Measurements from ENCODE around the gene TERT.

GRCh38 chr5:1299511-1299850 lies 4.6 kb upstream of the TERT start:
- TF ChIP-seq JUND (IDR thresholded peaks at IDR 0.05; ENCODE audit: low read depth, low read length) (no peak), POLR2A (IDR thresholded peaks at IDR 0.05; ENCODE audit: low read depth, low read length) (no peak), POU2F2 (IDR thresholded peaks at IDR 0.05; ENCODE audit: borderline replicate concordance, low read depth, low read length) (no peak), CTCF (IDR thresholded peaks at IDR 0.05 in 2 of 3, conservative IDR thresholded peaks at IDR 0.05 in 1 of 3; ENCODE audit: control insufficient read depth in 2 of 3, extremely low read depth in 1 of 3, insufficient read depth in 1 of 3, low read depth in 3 of 3, low read length in 3 of 3) (no peak), RUNX3 (IDR thresholded peaks at IDR 0.05; ENCODE audit: low read length) (no peak), ATF2 (IDR thresholded peaks at IDR 0.05; ENCODE audit: low read length) (no peak), ELK1 (IDR thresholded peaks at IDR 0.05; ENCODE audit: low read depth, low read length) (no peak), RAD21 (IDR thresholded peaks at IDR 0.05; ENCODE audit: insufficient read depth, low read depth, low read length) (no peak)
